Upper lobe of right lung (tissue), 1 donor: ENCODE data around the gene ELOVL7. TPM values are rescaled to one million over a fixed set of nuclear protein-coding genes. Genes with fewer than 3 reads are reported as not detected.
"Not testable (repeated sequence)": the region's sequence is repeated elsewhere in the genome, so short reads cannot be mapped to it uniquely, and the experiment has no call there.

Source experiments
- ATAC-seq: fragments of 200-7000 bp; cut with Tn5 transposase; one replicate; pipeline ENCODE4 v1.9.1; 2020; ENCODE audit warnings: mild to moderate bottlenecking, moderate library complexity
- DNase-seq: peaks from one replicate; pipeline ENCODE4 v3.0.0-alpha.2; 2020
- H3K27ac ChIP-seq: fragments of 200-600 bp; one replicate; pipeline ENCODE4 v1.8.0; 2022
- H3K27me3 ChIP-seq: fragments of 200-600 bp; one replicate; pipeline ENCODE4 v1.8.0; 2022; ENCODE audit warnings: mild to moderate bottlenecking
- H3K36me3 ChIP-seq: fragments of 200-600 bp; one replicate; pipeline ENCODE4 v1.8.0; 2022
- H3K4me1 ChIP-seq: fragments of 200-600 bp; one replicate; pipeline ENCODE4 v1.8.0; 2022
- H3K4me3 ChIP-seq: fragments of 200-600 bp; one replicate; pipeline ENCODE4 v1.8.0; 2022; ENCODE audit warnings: mild to moderate bottlenecking
- H3K9me3 ChIP-seq: fragments of 200-600 bp; one replicate; pipeline ENCODE4 v1.8.0; 2022
- intact Hi-C: fragments of 100-400 bp; cut with DNase I; formaldehyde crosslinking; loops from one replicate; pipeline ENCODE4 v1.11.0; 2022
- total RNA-seq: library from RNA; stranded (reverse); fragmentation: NEBNext Ultra II Directional; extraction: Animal tissue kit (Norgen Biotek cat#: 25700); gene quantifications from one replicate; pipeline ENCODE4 v1.2.1, GENCODE V29; 2021
- TF ChIP-seq, protein P1 (sequence below): fragments of 200-600 bp; IDR thresholded peaks from one replicate; pipeline ENCODE4 v1.8.0; 2022; ENCODE audit warnings: antibody characterized with exemption
- donor health status: DM: no; HTN: yes; CAD: no; lungs with severe emphysema.

The ELOVL7 gene
- total RNA-seq, 1 donor from 2014 or later: 8.2 TPM

- ATAC-seq (no peak), DNase-seq (no peak)
- TF ChIP-seq, protein P1, sequence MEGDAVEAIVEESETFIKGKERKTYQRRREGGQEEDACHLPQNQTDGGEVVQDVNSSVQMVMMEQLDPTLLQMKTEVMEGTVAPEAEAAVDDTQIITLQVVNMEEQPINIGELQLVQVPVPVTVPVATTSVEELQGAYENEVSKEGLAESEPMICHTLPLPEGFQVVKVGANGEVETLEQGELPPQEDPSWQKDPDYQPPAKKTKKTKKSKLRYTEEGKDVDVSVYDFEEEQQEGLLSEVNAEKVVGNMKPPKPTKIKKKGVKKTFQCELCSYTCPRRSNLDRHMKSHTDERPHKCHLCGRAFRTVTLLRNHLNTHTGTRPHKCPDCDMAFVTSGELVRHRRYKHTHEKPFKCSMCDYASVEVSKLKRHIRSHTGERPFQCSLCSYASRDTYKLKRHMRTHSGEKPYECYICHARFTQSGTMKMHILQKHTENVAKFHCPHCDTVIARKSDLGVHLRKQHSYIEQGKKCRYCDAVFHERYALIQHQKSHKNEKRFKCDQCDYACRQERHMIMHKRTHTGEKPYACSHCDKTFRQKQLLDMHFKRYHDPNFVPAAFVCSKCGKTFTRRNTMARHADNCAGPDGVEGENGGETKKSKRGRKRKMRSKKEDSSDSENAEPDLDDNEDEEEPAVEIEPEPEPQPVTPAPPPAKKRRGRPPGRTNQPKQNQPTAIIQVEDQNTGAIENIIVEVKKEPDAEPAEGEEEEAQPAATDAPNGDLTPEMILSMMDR: no peak
- Histone ChIP-seq H3K4me1 (no peaks in the 10 kb centered on the region), H3K9me3 (no peaks in the 10 kb centered on the region), H3K4me3 (no peak overlapping the region), H3K36me3 (no peaks in the 10 kb centered on the region), H3K27ac (no peak overlapping the region), H3K27me3 (no peaks in the 10 kb centered on the region)
- intact Hi-C loops: no loop called here
These were observed 43.0 kb upstream of the ELOVL7 start for GRCh38 chr5:60887096-60887495.

DNA sequence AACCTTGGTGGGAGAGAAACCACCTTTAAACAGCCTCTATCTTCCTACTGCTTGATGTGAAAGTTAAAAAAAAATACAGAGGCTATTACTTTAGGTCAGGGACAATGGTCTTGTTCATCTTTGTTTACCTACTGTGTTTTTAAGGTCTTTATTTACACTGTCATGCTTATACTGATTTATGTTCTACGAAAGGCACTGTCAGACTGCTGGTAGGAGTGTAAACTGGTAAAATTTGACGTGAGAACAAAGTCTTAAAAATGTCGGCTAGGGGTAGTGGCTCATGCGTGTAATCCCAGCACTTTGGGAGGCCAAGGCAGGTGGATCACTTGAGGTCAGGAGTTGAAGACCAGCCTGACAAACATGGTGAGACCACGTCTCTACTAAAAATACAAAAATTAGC lies 42.1 kb upstream of the ELOVL7 start:
- Histone ChIP-seq H3K4me1 (no peaks in the 10 kb centered on the region), H3K9me3 (no peaks in the 10 kb centered on the region), H3K36me3 (no peaks in the 10 kb centered on the region), H3K4me3 (no peak overlapping the region), H3K27me3 (no peaks in the 10 kb centered on the region), H3K27ac (no peak overlapping the region)
- ATAC-seq (no peak), DNase-seq (no peak)
- intact Hi-C loops: no loop called here
- TF ChIP-seq, protein P1: no peak

- H3K9me3 ChIP-seq: no peaks in the 10 kb centered on the region
- no peaks in the 10 kb centered on the region for H3K4me1 ChIP-seq
- no peak overlapping the region for H3K4me3 ChIP-seq
- no peaks in the 10 kb centered on the region for H3K27me3 ChIP-seq
- DNase-seq: no peak
- TF ChIP-seq, protein P1: peak; percentile 34
- H3K27ac ChIP-seq: no peak overlapping the region
- no peaks in the 10 kb centered on the region for H3K36me3 ChIP-seq
- intact Hi-C loops: no loop called here
- ATAC-seq: no peak
These were observed 39.2 kb upstream of the ELOVL7 start for GRCh38 chr5:60883229-60883628.

GRCh38 chr5:60872892-60873291 lies 28.8 kb upstream of the ELOVL7 start:
- Histone ChIP-seq H3K27ac (no peak overlapping the region), H3K4me1 (no peaks in the 10 kb centered on the region), H3K27me3 (no peaks in the 10 kb centered on the region), H3K9me3 (peaks cover 11% of the 10 kb centered on the region), H3K4me3 (no peak overlapping the region), H3K36me3 (no peaks in the 10 kb centered on the region)
- DNase-seq (no peak), ATAC-seq (no peak)
- intact Hi-C loops: no loop called here
- TF ChIP-seq, protein P1: no peak

- no peak overlapping the region for H3K27ac ChIP-seq
- DNase-seq (no peak), ATAC-seq (no peak)
- no peaks in the 10 kb centered on the region for H3K27me3 ChIP-seq
- intact Hi-C loops: no loop called here
- no peaks in the 10 kb centered on the region for H3K4me1 ChIP-seq
- no peaks in the 10 kb centered on the region for H3K36me3 ChIP-seq
- H3K4me3 ChIP-seq: no peak overlapping the region
- H3K9me3 ChIP-seq: peaks cover 11% of the 10 kb centered on the region
- TF ChIP-seq, protein P1: no peak
These were observed 26.8 kb upstream of the ELOVL7 start for GRCh38 chr5:60870857-60871256.

GRCh38 chr5:60860572-60860971 lies 16.5 kb upstream of the ELOVL7 start:
- not testable (repeated sequence) for H3K4me1 ChIP-seq, ATAC-seq, DNase-seq

More at GRCh38 chr5:60860572-60860971, 16.5 kb upstream of the ELOVL7 start:
- H3K27ac ChIP-seq, H3K4me3 ChIP-seq, H3K9me3 ChIP-seq, H3K27me3 ChIP-seq, intact Hi-C loops, H3K36me3 ChIP-seq: not testable (repeated sequence)
